HG03025 (cell line): ENCODE measurements around the gene PROM1.

Source experiments
- ATAC-seq: cut with Tn5 transposase; IDR thresholded peaks from one replicate; pipeline ENCODE4 v1.9.1; 2021; ENCODE audit warnings: mild to moderate bottlenecking, moderate library complexity; ENCODE audit not compliant: unreplicated experiment, low FRiP score

The PROM1 gene

GRCh38 chr4:16070203-16070602 is 13.6 kb downstream of the PROM1 start:
- no peak for ATAC-seq

- ATAC-seq = no peak
These were observed 16.3 kb downstream of the PROM1 start for GRCh38 chr4:16067515-16067914.

- ATAC-seq = no peak
These were observed 17.2 kb downstream of the PROM1 start for GRCh38 chr4:16066586-16067128.

GRCh38 chr4:16065066-16065465 is 18.8 kb downstream of the PROM1 start:
- ATAC-seq = no peak

GRCh38 chr4:16062601-16063000 is 21.2 kb downstream of the PROM1 start:
- ATAC-seq = no peak

GRCh38 chr4:16056681-16057385 is 27.0 kb downstream of the PROM1 start:
- ATAC-seq = no peak

GRCh38 chr4:16055873-16056272 is 27.9 kb downstream of the PROM1 start:
- no peak for ATAC-seq

- no peak for ATAC-seq
These were observed 28.4 kb downstream of the PROM1 start for GRCh38 chr4:16055471-16055870.

- no peak for ATAC-seq
These were observed 30.9 kb downstream of the PROM1 start for GRCh38 chr4:16052939-16053338.

GRCh38 chr4:16051980-16052379 is 31.8 kb downstream of the PROM1 start:
- ATAC-seq = no peak

- ATAC-seq = no peak
These were observed 32.7 kb downstream of the PROM1 start for GRCh38 chr4:16051132-16051531.

GRCh38 chr4:16050669-16051068 is 33.2 kb downstream of the PROM1 start:
- no peak for ATAC-seq

- ATAC-seq = no peak
These were observed 35.0 kb downstream of the PROM1 start for GRCh38 chr4:16048619-16049419.

- no peak for ATAC-seq
These were observed 38.1 kb downstream of the PROM1 start for GRCh38 chr4:16045687-16046086.

- ATAC-seq = no peak
These were observed 40.0 kb downstream of the PROM1 start for GRCh38 chr4:16043642-16044498.

- ATAC-seq = no peak
These were observed 44.7 kb downstream of the PROM1 start for GRCh38 chr4:16039139-16039538.

GRCh38 chr4:16037901-16038300 is 45.9 kb downstream of the PROM1 start:
- no peak for ATAC-seq

- ATAC-seq = no peak
These were observed 48.0 kb downstream of the PROM1 start for GRCh38 chr4:16035843-16036242.

- no peak for ATAC-seq
These were observed 49.6 kb downstream of the PROM1 start for GRCh38 chr4:16034010-16034748.

- no peak for ATAC-seq
These were observed 51.4 kb downstream of the PROM1 start for GRCh38 chr4:16032396-16032770.
